Osteocyte (in vitro differentiated cells): ENCODE data around the gene TFDP2. TPM values are rescaled to one million over a fixed set of nuclear protein-coding genes. Genes with fewer than 3 reads are reported as not detected.
"Not testable (repeated sequence)": the region's sequence is repeated elsewhere in the genome, so short reads cannot be mapped to it uniquely, and the experiment has no call there.

Experiments used
- DNase-seq: peaks from one replicate; pipeline ENCODE4 v3.0.0; 2021; ENCODE audit warnings: mixed read lengths; ENCODE audit not compliant: unreplicated experiment; ENCODE audit errors: extremely low spot score
- H3K27ac Mint-ChIP-seq: one replicate; pipeline ENCODE4 v1.8.0; 2021; ENCODE audit warnings: mild to moderate bottlenecking, mixed read lengths; ENCODE audit not compliant: unreplicated experiment
- H3K27me3 Mint-ChIP-seq: one replicate; pipeline ENCODE4 v1.8.0; 2021; ENCODE audit warnings: mixed read lengths; ENCODE audit not compliant: unreplicated experiment
- H3K36me3 Mint-ChIP-seq: one replicate; pipeline ENCODE4 v1.8.0; 2021; ENCODE audit warnings: mixed read lengths; ENCODE audit not compliant: unreplicated experiment
- H3K4me1 Mint-ChIP-seq: one replicate; pipeline ENCODE4 v1.8.0; 2021; ENCODE audit warnings: mixed read lengths; ENCODE audit not compliant: unreplicated experiment
- H3K4me3 Mint-ChIP-seq: one replicate; pipeline ENCODE4 v1.8.0; 2021; ENCODE audit warnings: mild to moderate bottlenecking, moderate library complexity, mixed read lengths; ENCODE audit not compliant: unreplicated experiment
- H3K9me3 Mint-ChIP-seq: one replicate; pipeline ENCODE4 v1.8.0; 2021; ENCODE audit warnings: mixed read lengths; ENCODE audit not compliant: unreplicated experiment
- CTCF ChIP-seq: fragments of 200-600 bp; sonication (generic); IDR thresholded peaks from 2 replicates; pipeline ENCODE4 v1.5.0; 2021; ENCODE audit warnings: antibody characterized with exemption, mild to moderate bottlenecking, moderate library complexity
- total RNA-seq: library from RNA; stranded (reverse); gene quantifications from 2 replicates; pipeline ENCODE4 v1.2.1, GENCODE V29; 2021

Gene TFDP2
- total RNA-seq, 1 donor from 2014 or later, result 49.3 TPM

- Mint-ChIP-seq H3K4me3 (no peak overlapping the region), H3K9me3 (peaks cover 6% of the 10 kb centered on the region), H3K36me3 (peaks cover 23% of the 10 kb centered on the region), H3K27me3 (no peaks in the 10 kb centered on the region), H3K4me1 (peaks cover 3% of the 10 kb centered on the region), H3K27ac (no peak overlapping the region)
- no peak for DNase-seq
- TF ChIP-seq CTCF, result no peak
Observed at GRCh38 chr3:141981084-141981483, 168.3 kb downstream of the TFDP2 start.

- Mint-ChIP-seq H3K36me3 (peaks cover 26% of the 10 kb centered on the region), H3K4me3 (no peak overlapping the region), H3K27me3 (no peaks in the 10 kb centered on the region), H3K9me3 (peaks cover 6% of the 10 kb centered on the region), H3K4me1 (peaks cover 3% of the 10 kb centered on the region), H3K27ac (no peak overlapping the region)
- TF ChIP-seq CTCF, result no peak
- DNase-seq, result no peak
Observed at GRCh38 chr3:141979050-141979671, 170.2 kb downstream of the TFDP2 start.

- not testable (repeated sequence) for H3K27me3 Mint-ChIP-seq, H3K27ac Mint-ChIP-seq
- H3K36me3 Mint-ChIP-seq, result peaks cover 26% of the 10 kb centered on the region
Observed at GRCh38 chr3:141974777-141975176, 174.6 kb downstream of the TFDP2 start.

DNA sequence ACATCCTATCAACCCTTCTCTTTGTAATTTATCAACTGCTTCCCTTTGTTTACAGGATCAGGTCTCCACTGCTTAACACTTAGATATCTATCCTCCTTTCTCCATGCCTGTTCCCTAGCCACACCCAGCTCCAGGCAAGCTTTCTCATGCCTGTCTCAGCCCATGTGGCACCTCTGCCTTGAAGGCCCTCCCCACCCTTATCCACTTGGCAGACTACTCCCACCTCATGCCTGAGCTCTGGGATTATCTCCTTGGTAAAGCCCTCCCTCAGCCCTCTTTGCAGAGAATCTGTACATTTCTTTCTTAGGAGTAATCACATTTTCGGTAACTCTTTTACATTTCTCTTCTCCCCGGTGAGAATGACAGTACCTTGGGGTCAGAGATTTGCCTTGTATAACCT is 176.9 kb downstream of the TFDP2 start:
- no peaks in the 10 kb centered on the region for H3K9me3 Mint-ChIP-seq
- H3K4me3 Mint-ChIP-seq, result no peak overlapping the region
- no peaks in the 10 kb centered on the region for H3K27me3 Mint-ChIP-seq
- H3K4me1 Mint-ChIP-seq, result peaks cover 2% of the 10 kb centered on the region
- H3K36me3 Mint-ChIP-seq, result peaks cover 18% of the 10 kb centered on the region
- no peak overlapping the region for H3K27ac Mint-ChIP-seq
- no peak for DNase-seq
- TF ChIP-seq CTCF, result no peak

More at GRCh38 chr3:141974777-141975176, 174.6 kb downstream of the TFDP2 start:
- not testable (repeated sequence) for DNase-seq, H3K4me3 Mint-ChIP-seq, H3K4me1 Mint-ChIP-seq, H3K9me3 Mint-ChIP-seq

DNA sequence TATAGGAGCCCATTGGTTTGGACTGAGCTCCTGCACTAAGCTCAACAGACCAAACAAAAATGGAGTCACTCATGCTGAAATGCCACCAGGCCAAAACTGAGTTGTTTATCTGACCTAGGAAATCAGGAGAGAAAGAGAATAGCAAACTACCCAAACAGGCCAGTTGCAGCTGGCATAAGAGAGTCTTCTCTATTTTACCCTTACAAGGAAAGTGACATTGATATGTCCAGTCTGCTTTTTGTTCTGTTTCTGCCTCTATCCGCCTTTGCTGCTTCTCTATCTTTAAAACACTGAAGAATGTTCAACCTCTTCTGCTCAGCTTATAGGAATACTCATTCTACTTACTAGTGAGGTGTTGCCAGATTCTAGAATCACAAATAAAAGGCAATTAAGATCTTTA is 177.8 kb downstream of the TFDP2 start:
- H3K27me3 Mint-ChIP-seq, result no peaks in the 10 kb centered on the region
- H3K4me1 Mint-ChIP-seq, result peaks cover 2% of the 10 kb centered on the region
- no peaks in the 10 kb centered on the region for H3K9me3 Mint-ChIP-seq
- peaks cover 15% of the 10 kb centered on the region for H3K36me3 Mint-ChIP-seq
- TF ChIP-seq CTCF, result no peak
- DNase-seq, result no peak
- no peak overlapping the region for H3K4me3 Mint-ChIP-seq
- H3K27ac Mint-ChIP-seq, result no peak overlapping the region
